Stimulated activated naive CD4-positive, alpha-beta T cell (primary cell): ENCODE measurements around the gene NDN.
"Not testable (repeated sequence)": the region's sequence is repeated elsewhere in the genome, so short reads cannot be mapped to it uniquely, and the experiment has no call there.

Source experiments
- DNase-seq, 6 experiments: peaks; one replicate each; lab custom pipeline; 2025; lab: John Stamatoyannopoulos, UW

Gene NDN, protein sequence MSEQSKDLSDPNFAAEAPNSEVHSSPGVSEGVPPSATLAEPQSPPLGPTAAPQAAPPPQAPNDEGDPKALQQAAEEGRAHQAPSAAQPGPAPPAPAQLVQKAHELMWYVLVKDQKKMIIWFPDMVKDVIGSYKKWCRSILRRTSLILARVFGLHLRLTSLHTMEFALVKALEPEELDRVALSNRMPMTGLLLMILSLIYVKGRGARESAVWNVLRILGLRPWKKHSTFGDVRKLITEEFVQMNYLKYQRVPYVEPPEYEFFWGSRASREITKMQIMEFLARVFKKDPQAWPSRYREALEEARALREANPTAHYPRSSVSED

DNA sequence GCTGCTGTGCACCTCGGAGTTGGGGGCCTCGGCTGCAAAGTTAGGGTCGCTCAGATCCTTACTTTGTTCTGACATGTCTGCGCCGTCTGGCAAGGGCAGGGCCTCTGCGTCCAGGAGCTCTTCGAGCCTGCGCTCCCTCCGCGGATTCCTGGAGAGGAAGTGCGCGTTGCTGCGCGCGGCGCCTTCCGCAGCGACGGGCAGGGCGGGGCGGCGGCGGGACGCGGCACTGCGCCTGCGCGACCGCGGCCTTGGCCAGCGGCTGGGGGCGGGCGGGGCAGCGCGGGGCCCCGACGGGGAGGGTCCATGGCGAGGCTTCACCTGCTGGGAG is at the start of gene NDN:
TSS of gene NDN (minus strand) at position 163 of the 328 bp plus-strand sequence. CDS start at position 75, 88 bp downstream.
- DNase-seq = no peak

DNA sequence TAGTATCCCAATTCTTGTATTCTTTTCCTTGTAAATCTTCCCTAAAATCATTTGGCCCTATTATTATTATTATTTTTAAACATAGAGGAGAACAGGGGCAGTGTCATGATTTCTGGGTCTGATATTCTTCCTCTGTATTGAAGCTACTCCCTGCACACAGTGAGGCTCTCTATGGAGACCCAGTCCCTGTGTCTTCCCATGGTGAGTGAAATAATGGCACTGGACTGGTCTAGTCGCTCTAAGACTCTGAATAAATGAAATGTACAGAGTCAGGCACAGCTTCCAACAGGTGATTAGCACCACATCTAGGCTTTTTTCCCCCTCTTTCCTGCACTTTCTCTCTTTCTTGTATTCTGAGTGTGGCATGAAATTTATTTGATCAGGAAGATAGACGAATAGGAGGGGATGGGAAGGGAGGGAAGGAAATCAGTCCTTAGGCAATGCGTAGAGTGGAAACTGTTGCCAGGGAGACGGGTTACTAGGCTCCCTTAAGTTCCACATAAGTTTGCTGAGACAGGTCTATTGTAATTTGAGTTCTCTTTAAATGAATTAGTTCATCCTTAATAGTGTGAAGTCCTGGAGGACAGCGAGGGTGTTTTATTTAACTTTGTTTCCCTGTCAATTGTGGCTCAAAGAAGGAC is 49.0 kb upstream of the NDN start:
- no peak for DNase-seq

DNA sequence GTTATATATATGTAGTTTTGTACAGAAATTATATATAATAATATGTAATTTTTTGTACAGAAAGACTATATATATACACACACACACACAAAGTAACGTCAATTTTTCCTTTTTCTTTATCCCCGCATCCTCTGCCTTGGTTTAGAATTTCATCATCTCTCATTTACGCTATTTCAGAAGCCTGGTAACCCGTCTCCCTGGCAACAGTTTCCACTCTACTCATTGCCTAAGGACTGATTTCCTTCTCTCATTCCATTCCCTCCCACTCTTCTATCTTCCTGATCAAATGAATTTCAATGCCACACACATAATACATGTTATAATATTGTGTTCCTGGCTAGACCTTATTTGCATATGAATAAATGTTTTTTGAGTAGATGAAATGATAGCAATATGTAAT is 47.8 kb upstream of the NDN start:
- no peak for DNase-seq

DNA sequence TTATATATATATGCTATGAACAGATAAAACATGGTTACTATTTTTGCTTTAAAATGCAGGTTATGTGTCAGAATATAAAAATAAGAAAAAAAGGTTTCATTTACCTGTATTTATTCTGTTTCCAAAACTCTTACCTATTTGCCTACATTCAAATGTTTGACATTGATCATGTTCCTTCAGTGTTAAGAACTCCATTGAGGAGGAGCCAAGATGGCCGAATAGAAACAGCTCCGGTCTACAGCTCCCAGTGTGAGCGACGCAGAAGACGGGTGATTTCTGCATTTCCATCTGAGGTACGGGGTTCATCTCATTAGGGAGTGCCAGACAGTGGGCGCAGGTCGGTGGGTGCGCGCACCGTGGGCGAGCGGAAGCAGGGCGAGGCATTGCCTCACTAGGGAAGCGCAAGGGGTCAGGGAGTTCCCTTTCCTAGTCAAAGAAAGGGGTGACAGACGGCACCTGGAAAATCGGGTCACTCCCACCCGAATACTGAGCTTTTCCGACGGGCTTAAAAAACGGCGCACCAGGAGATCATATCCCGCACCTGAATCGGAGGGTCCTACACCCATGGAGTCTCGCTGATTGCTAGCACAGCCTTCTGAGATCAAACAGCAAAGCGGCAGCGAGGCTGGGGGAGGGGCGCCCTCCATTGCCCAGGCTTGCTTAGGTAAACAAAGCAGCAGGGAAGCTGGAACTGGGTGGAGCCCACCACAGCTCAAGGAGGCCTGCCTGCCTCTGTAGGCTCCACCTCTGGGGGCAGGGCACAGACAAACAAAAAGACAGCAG is 27.0 kb upstream of the NDN start:
- DNase-seq = not testable (repeated sequence)

DNA sequence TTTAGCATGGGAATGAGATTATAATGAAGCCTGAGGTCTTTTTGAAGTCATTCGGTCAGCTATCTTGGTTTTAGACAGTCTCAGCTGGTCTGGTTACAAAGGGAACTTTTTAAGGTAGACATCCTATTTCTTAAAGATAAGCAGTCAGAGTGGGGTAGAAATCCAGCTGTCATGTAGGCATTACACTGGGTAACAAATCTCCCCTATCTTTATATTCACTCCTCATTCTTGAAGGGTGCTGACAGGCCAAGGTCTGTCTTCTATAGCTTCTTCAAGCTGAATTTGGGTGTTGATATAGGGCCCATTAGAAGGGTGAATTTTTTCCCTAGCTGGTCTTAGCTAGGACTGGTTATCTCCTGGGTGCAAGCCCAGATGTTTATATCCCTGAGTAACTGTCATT is 21.2 kb upstream of the NDN start:
- DNase-seq = no peak

DNA sequence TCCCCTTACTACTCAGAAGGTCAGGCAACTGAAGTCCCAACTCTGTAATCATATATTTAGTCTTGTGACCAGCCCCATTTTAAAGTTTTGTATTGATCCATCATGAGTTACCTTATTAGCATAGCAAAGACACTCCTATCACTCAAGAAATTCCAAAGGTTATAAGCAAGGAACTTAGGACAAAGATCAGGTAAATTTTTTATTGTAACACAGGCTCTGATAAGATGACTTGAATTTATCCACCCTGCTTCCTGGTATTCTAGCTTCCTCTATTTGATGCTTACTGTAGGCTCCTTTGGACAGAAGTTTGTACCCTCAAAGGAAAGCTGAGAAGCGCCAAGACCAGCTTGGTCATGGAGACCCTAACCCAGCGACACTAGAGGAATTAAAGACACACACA is 8.2 kb upstream of the NDN start:
- DNase-seq = no peak

DNA sequence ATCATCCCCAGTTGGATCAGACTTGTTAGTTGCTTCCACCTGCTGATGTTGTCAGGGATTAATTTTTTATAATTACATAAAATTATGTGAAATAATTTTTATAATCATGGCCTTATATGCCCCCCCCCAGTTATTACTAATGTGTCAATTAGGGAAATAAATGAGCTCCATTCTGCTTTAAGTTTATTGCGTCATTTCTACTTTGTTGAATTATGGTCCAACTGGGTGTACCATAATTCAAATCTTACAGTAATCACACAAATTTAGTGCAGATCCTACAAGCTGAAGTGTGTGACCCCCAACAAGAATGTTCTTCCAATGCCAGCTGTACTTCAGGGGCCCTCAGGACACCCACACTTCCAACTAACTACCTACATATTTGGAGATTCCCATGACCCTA is 7.5 kb upstream of the NDN start:
- DNase-seq = no peak

DNA sequence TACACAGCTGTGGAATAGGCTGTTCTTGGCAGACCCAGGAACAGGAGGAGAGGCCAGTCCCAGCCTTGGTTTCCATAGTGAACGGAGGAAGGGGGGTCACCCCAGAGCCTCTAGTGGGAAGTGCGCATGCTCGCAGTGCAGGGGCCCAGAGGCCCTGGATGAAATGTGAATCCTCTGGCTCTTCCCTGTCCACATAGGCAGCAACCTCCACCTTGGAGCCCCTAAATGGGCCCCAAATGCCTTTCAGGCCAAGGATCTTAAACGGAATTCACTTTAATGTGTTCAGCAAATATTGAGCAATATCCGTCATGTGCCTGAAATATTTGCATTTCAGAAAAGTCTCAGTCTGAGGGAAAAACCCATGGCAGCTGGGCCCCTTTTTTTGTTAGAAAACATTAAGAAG is 3.3 kb upstream of the NDN start:
- no peak for DNase-seq

DNA sequence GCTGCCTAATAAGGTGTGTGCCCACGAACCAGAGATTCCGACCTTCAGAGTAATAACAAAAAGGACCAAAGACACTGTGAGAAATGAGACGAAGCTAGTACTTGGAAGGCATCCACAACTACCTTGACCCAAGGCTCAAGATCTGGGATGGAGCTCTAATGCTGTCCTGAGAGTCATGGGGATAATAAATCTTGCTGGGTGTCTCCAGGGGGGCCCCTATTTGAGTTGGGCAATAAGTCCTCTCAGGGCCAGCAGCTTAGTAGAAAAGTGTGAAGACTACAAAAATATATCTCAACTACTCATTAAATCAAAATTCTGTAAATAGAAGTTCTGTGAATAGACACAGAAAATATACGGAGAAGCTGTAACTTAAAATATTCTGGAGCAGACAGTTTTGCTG is 2.9 kb upstream of the NDN start:
- no peak for DNase-seq

DNA sequence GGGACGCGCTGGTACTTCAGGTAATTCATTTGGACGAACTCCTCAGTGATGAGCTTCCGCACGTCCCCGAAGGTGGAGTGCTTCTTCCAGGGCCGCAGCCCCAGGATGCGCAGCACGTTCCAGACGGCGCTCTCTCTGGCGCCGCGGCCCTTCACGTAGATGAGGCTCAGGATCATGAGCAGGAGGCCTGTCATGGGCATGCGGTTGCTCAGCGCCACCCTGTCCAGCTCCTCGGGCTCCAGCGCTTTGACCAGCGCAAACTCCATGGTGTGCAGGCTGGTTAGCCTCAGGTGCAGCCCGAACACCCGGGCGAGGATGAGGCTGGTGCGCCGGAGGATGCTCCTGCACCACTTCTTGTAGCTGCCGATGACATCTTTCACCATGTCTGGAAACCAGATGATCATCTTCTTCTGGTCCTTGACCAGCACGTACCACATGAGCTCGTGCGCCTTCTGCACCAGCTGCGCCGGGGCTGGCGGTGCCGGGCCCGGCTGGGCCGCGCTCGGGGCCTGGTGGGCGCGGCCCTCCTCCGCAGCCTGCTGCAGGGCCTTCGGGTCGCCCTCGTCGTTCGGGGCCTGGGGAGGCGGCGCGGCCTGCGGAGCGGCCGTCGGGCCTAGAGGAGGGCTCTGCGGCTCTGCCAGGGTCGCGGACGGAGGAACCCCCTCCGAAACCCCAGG is 501 bp downstream of the NDN start:
- DNase-seq = no peak

DNA sequence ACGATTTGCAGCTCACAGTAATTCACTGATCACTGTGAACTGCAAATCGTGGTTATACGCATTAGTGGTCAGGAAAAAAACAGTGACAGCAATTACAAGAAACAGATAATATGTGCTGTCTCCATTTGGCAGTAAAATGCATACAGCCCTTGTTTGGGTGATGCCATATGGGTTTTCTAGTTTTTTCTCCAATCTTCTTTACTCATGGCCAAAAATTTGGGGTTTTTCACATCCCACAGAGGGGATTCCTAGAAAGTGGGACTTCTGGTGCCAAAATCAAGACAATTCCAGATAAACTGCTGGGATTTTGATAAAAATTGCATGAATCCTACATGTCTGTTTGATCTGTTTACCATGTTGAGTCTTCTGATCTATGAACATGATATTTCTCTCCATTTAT is 15.6 kb downstream of the NDN start:
- DNase-seq = no peak

DNA sequence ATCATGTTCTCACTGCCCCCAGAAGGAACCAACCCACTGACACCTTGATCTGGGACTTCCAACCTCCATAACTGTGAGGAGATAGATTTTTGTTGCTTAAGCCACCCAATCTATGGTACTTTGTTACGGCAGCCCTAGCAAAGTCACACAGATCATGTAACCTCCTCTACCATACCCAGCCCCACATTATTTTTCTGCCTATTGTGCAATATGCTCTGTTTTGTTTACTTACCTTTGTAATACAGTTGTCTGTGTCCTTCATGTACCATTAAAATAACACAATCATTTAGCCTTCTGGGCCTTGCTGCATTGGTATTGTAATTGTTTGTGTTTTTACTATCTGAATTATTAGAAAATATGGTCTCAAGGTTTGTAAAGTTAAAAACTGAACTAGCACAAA is 16.1 kb downstream of the NDN start:
- DNase-seq = no peak

DNA sequence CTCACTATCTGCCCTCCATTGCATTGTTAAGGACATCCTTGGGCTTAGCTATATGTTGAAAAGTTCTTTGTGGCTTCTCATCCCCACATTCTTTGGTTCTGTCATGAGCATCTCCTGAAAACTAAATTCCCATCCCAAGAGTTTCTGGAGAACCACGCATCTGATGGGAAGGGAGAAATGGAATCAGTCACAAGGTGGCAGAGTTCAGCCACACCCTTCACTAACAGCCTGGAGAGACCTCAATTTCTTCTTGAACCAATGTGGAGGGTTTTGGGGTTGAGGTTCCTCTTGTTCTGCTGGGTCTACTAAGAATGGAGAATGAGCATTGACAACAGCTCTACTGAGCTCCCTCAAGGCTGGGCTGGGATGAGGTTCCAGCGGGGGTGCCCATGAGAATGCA is 23.9 kb downstream of the NDN start:
- DNase-seq = no peak

DNA sequence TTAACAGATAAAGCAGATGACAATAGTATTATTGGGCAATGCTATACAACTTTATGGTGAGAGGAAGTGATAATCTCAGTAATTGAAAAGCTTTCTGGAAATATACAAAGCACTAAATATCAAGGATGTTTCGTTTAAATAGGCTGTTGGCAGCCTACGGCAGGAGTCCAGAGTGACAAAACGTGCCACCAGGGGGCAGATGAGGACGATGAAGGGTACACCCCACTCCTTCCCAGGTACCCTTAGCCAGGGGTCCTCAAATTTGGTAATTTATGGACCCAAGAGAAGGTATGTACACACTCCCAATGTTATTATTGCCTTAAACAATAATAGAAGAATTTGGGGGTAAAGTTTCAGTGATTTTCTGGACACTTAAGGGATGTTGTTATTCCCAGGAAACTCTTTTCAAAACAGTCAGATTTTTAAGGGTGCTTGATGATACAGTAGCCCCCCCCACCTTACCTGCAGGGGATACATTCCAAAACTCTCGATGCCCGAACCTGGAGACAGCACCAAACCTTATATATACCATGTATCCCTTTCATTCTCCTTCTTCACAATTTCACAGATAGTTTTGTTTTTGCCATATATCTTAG is 38.1 kb downstream of the NDN start:
- DNase-seq = peak in 1 of 6 experiments; percentile 4

DNA sequence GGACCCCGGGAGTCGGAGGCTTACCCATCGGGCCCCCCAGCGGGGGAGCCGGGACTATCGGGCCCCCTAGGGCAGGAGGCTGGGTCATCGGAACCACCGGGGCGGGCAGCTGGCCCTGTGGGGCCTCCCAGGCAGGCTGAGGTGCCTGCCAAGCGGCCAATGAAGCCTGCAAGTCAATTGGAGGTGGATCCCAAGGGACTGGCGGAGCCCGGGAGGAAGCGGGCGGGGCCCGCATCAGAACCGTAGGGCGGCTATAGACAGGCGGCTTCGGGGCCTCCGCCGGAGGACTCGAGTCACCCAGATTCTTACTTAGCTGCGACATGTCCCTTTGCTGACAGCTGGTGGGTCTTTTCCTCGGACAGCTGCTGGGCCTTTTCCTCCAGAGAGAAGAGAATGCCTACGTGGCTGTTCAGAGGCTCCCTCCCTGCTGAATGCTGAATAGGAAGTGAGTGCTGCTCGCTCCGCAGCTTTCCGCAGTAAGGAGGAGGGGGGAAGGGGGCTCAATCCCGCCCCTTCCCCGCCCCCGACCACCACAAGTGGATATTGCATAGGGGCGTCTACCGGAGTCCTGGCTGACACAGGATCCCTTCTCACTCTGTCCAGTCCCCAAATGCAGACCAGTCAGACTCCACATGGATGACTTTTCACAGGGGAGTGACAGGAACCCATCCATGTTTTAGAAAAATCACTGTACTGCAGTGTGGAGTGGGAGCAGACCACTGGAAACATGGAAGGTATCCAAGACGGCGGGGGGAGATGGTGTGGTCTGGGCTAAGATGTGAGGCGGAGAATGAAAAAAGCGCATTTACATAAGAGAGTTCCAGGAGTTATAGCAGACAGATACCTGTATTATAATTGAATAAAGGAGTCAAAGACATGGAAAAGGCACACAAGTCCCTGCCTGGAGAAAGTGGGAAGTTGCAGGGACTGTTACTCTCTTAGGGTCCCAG is 39.4 kb downstream of the NDN start, which contains the start of gene MAGEL2:
TSS of gene MAGEL2 (minus strand) at position 447 of the 950 bp plus-strand sequence. CDS start at position 322, 125 bp downstream.
- no peak for DNase-seq

DNA sequence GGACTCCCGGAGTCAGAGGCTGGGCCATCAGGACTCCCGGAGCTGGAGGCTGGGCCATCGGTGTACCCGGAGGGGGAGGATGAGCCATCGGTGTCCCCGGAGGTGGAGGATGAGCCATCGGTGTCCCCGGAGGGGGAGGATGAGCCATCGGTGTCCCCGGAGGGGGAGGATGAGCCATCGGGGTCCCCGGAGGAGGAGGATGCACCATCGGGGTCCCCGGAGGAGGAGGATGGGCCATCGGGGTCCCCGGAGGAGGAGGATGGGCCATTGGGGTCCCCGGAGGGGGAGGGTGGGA is 40.2 kb downstream of the NDN start:
- DNase-seq = no peak

DNA sequence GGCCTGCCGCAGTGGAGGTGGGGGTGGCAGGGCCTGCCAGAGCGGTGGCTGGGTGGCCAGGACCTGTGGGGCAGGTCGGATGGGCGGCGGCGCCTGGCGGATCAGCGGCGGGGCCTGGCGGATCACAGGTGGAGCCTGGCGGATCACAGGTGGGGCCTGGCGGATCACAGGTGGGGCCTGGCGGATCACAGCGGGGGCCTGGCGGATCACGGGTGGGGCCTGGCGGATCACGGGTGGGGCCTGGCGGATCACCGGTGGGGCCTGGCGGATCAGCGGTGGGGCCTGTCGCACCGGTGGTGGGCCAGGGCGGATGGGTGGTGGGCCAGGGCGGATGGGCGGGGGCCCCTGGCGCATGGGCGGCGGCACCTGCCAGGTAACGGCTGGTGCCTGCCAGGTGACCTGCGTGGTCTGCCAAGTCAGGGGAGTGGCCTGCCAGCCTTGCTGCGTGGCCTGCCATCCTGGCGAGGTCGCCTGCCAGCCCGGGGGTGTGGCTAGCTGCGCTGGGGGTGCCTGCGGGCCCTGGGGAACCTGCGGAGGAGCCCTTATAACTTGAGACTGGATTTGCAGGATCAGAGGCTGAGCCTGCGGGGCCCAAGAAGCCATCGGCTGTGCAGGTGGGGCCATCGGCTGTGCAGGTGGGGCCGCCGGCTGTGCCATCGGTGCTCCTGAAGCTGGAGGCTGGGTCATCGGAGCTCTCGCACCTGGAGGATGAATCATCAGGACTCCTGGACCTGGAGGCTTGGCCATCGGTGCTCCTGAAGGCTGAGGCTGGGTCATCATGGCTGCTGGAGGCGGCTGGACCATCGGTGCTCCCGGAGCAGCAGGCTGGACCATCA is 40.7 kb downstream of the NDN start:
- DNase-seq = no peak

DNA sequence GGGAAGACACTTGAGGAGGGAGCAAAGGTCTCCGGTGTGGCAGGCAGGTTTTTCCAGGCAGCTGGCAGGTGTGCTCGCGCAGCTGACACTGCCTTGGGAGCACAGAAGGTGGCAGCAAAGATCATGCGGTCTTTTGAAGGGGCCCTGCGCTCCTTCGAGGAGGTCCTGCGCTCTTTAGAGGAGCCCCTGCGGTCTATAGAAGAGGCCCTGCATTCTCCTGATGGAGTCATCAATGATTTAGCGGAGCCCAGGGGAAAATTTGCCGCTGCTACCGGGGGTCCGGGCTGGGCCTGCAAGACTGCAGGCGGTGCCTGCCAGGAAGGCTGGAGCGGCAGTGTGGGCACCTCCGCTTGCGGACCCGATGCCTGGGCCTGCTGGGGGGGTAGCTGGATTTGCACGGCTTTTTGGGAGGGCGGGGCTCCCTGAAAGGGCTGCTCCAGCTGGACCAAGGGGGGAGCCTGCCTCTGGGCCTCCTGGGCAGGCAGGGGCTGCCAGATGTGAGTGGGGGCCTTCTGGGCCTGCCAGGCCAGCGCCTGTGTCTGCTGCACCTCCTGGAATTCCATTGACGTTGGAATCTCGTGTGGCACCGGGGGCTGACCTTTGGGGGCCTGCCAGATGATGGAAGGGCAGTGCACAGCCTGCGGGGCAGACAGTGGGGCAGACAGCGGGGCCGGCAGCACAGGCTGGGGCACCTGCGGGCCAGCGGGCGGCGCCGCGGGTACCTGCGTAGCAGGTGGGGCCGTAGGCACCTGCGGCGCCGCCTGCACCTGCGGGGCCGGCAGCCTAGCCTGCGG is 41.5 kb downstream of the NDN start:
- DNase-seq = no peak

DNA sequence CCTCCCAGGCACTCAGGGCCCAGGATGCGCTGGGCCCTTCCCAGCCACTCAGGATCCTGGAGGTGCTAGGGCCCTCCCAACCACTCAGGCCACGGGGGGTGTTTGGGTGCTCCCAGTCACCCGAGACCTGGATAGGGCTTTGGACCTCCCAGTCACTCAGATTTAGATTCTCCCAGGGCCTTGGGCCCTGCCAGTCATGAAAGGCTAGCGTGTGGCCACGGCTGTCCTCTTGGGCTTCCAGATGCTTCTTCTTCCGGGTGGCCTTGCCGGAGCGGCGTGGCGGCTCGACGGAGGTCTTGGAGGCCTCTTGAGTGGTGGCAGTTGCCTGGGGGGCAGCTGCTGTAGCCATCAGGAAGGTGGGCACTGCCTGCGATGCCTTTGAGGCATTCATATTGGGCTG is 42.3 kb downstream of the NDN start:
- no peak for DNase-seq
